T-helper 17 cell (primary cell): ENCODE data around the gene ARHGEF12. TPM values are rescaled to one million over a fixed set of nuclear protein-coding genes. Genes with fewer than 3 reads are reported as not detected.

Experiments used
- ATAC-seq: fragments of 150-1000 bp; cut with Tn5 transposase; 2 replicates; pipeline ENCODE4 v1.10.0; 2021; ENCODE audit warnings: mild to moderate bottlenecking, moderate library complexity
- DNase-seq, 3 donors: peaks; one replicate each; pipeline versions ENCODE4 v3.0.0 to v3.0.0-alpha.2; 2020 to 2021
- H3K9me3 ChIP-seq: one replicate; pipeline ENCODE4 v1.7.0; 2013; ENCODE audit warnings: low read length, mild to moderate bottlenecking; ENCODE audit not compliant: control insufficient read depth, poor library complexity, severe bottlenecking
- H3K27ac Mint-ChIP-seq: one replicate; pipeline ENCODE4 v1.8.0; 2022; ENCODE audit warnings: mild to moderate bottlenecking, moderate library complexity, mixed read lengths
- H3K27me3 Mint-ChIP-seq: one replicate; pipeline ENCODE4 v1.8.0; 2022; ENCODE audit warnings: mixed read lengths
- H3K36me3 Mint-ChIP-seq: one replicate; pipeline ENCODE4 v1.8.0; 2022; ENCODE audit warnings: low read depth, mixed read lengths
- H3K4me1 Mint-ChIP-seq: one replicate; pipeline ENCODE4 v1.8.0; 2022; ENCODE audit warnings: mild to moderate bottlenecking, mixed read lengths
- H3K4me3 Mint-ChIP-seq: one replicate; pipeline ENCODE4 v1.8.0; 2022; ENCODE audit warnings: mild to moderate bottlenecking, moderate library complexity, mixed read lengths
- total RNA-seq, 4 donors: library from RNA in 2 of 4; stranded (reverse) in 2 of 4; gene quantifications; one replicate each; pipeline ENCODE4 v1.2.3 and lab custom pipeline; 2022 to 2026

Gene ARHGEF12
- total RNA-seq, 2 donors from 2014 or later, result 12.9 to 31.3 TPM

- peaks cover 70% of the 10 kb centered on the region for H3K27me3 Mint-ChIP-seq
- no peak for ATAC-seq
- H3K4me3 Mint-ChIP-seq, result no peak overlapping the region
- no peak overlapping the region for H3K27ac Mint-ChIP-seq
- H3K9me3 ChIP-seq, result no peaks in the 10 kb centered on the region
- H3K36me3 Mint-ChIP-seq, result no peaks in the 10 kb centered on the region
- H3K4me1 Mint-ChIP-seq, result no peaks in the 10 kb centered on the region
- DNase-seq, result no peak
Observed at GRCh38 chr11:120532082-120532831, 196.0 kb downstream of the ARHGEF12 start.

- no peaks in the 10 kb centered on the region for H3K9me3 ChIP-seq
- DNase-seq (no peak), ATAC-seq (no peak)
- H3K36me3 Mint-ChIP-seq, result no peaks in the 10 kb centered on the region
- H3K27me3 Mint-ChIP-seq, result peaks cover 76% of the 10 kb centered on the region
- H3K4me1 Mint-ChIP-seq, result no peaks in the 10 kb centered on the region
- no peak overlapping the region for H3K27ac Mint-ChIP-seq
- no peak overlapping the region for H3K4me3 Mint-ChIP-seq
Observed at GRCh38 chr11:120532832-120533196, 196.6 kb downstream of the ARHGEF12 start.

- Mint-ChIP-seq H3K27me3 (peaks cover 71% of the 10 kb centered on the region), H3K27ac (no peak overlapping the region), H3K4me3 (no peak overlapping the region), H3K4me1 (no peaks in the 10 kb centered on the region), H3K36me3 (no peaks in the 10 kb centered on the region)
- ATAC-seq, result no peak
- no peaks in the 10 kb centered on the region for H3K9me3 ChIP-seq
- DNase-seq, result no peak
Observed at GRCh38 chr11:120536091-120536796, 200.0 kb downstream of the ARHGEF12 start.

- no peak overlapping the region for H3K4me3 Mint-ChIP-seq
Observed at GRCh38 chr11:120536797-120537169, 200.6 kb downstream of the ARHGEF12 start.

GRCh38 chr11:120537996-120538395 lies 201.8 kb downstream of the ARHGEF12 start:
- ATAC-seq, result no peak
- H3K9me3 ChIP-seq, result no peaks in the 10 kb centered on the region
- no peaks in the 10 kb centered on the region for H3K36me3 Mint-ChIP-seq
- no peak overlapping the region for H3K27ac Mint-ChIP-seq
- DNase-seq, result no peak
- H3K4me1 Mint-ChIP-seq, result no peaks in the 10 kb centered on the region
- peaks cover 62% of the 10 kb centered on the region for H3K27me3 Mint-ChIP-seq
- no peak overlapping the region for H3K4me3 Mint-ChIP-seq

More at GRCh38 chr11:120536797-120537169, 200.6 kb downstream of the ARHGEF12 start:
- DNase-seq (no peak), ATAC-seq (no peak)
- Mint-ChIP-seq H3K4me1 (no peaks in the 10 kb centered on the region), H3K36me3 (no peaks in the 10 kb centered on the region), H3K27me3 (peaks cover 71% of the 10 kb centered on the region), H3K27ac (no peak overlapping the region)
- H3K9me3 ChIP-seq, result no peaks in the 10 kb centered on the region

- H3K36me3 Mint-ChIP-seq, result no peaks in the 10 kb centered on the region
- no peaks in the 10 kb centered on the region for H3K9me3 ChIP-seq
- H3K27ac Mint-ChIP-seq, result no peak overlapping the region
- no peak overlapping the region for H3K4me3 Mint-ChIP-seq
- peaks cover 55% of the 10 kb centered on the region for H3K27me3 Mint-ChIP-seq
- no peak for DNase-seq
- ATAC-seq, result no peak
- H3K4me1 Mint-ChIP-seq, result no peaks in the 10 kb centered on the region
Observed at GRCh38 chr11:120538707-120539106, 202.5 kb downstream of the ARHGEF12 start.

Other genes with a start within 250 kb of the ARHGEF12 start
- gene TRIM29, start 198.3 kb upstream of the ARHGEF12 start, total RNA-seq, result not detected
- 1 to 10 TPM; 1.3 to 3.8 TPM for gene OAF, start 125.4 kb upstream of the ARHGEF12 start, total RNA-seq
- not detected for gene POU2F3, start 96.3 kb upstream of the ARHGEF12 start, total RNA-seq
- gene TLCD5, start 11.1 kb upstream of the ARHGEF12 start, total RNA-seq, result under 1 TPM; 0.10 to 0.32 TPM
- under 1 TPM; 0.05 to 0.10 TPM for gene GRIK4, start 175.3 kb downstream of the ARHGEF12 start, total RNA-seq